Gastroesophageal sphincter (tissue), 4 donors: ENCODE results near the gene EML4. TPM values are rescaled to one million over a fixed set of nuclear protein-coding genes. Genes with fewer than 3 reads are reported as not detected.

Experiments used
- ATAC-seq: fragments of 150-250 bp; one replicate; pipeline ENCODE4 v1.9.1; 2016; ENCODE audit warnings: mild to moderate bottlenecking, moderate library complexity
- H3K27ac ChIP-seq, 4 donors: fragments of 200-600 bp; sonication (generic) in 3 of 4; 1 replicate in 3 of 4; 2 replicates in 1 of 4; pipeline ENCODE4 v1.5.1; 2016 to 2019
- H3K27me3 ChIP-seq: fragments of 200-600 bp; sonication (generic); one replicate; pipeline ENCODE4 v1.5.1; 2019
- H3K36me3 ChIP-seq, 2 donors: fragments of 200-600 bp; sonication (generic); one replicate each; pipeline ENCODE4 v1.5.1; 2019; ENCODE audit warnings: control low read depth in 1 of 2
- H3K4me1 ChIP-seq, 3 donors: fragments of 200-600 bp; sonication (generic); 1 replicate in 2 of 3; 2 replicates in 1 of 3; pipeline ENCODE4 v1.5.1; 2016 to 2019; ENCODE audit warnings: control low read depth in 2 of 3
- H3K4me3 ChIP-seq, 2 donors: fragments of 200-600 bp; sonication (generic); one replicate each; pipeline ENCODE4 v1.5.1; 2019; ENCODE audit warnings: mild to moderate bottlenecking in 1 of 2, moderate library complexity in 1 of 2
- H3K9me3 ChIP-seq, 3 donors: fragments of 200-600 bp; sonication (generic); one replicate each; pipeline ENCODE4 v1.5.1; 2017 to 2019; ENCODE audit warnings: control low read depth in 2 of 3
- CTCF ChIP-seq, 4 experiments: fragments of 200-600 bp in 2 of 4; fragments of 450-650 bp in 2 of 4; sonication (generic) in 1 of 4; IDR thresholded peaks; one replicate each; pipeline ENCODE4 v1.5.1; 2017 to 2019; ENCODE audit warnings: antibody characterized with exemption in 4 of 4, mild to moderate bottlenecking in 2 of 4, moderate library complexity in 2 of 4
- EP300 ChIP-seq: sonication (generic); formaldehyde crosslinking; IDR thresholded peaks from one replicate; pipeline ENCODE4 v1.6.1; 2017; ENCODE audit warnings: antibody characterized with exemption, mild to moderate bottlenecking
- POLR2A ChIP-seq, 2 donors: fragments of 450-650 bp; IDR thresholded peaks; one replicate each; pipeline ENCODE4 v1.6.1; 2017; ENCODE audit warnings: antibody characterized with exemption in 2 of 2, mild to moderate bottlenecking in 2 of 2, moderate library complexity in 1 of 2
- POLR2AphosphoS5 ChIP-seq: sonication (generic); formaldehyde crosslinking; IDR thresholded peaks from one replicate; pipeline ENCODE4 v1.6.1; 2017; ENCODE audit warnings: antibody characterized with exemption
- WGBS, 2 donors: methylation state at CpG; one replicate each; pipeline ENCODE4 v1.1.5; 2018; ENCODE audit warnings: low coverage in 1 of 2; 5-methylcytosine and 5-hydroxymethylcytosine counted together
- total RNA-seq, 4 donors: library from RNA; depleted of rRNA; stranded (reverse); fragments of >200 nt; gene quantifications; one replicate each; pipeline ENCODE4 v1.1.0, GENCODE V29; 2016

Gene EML4
- total RNA-seq, 4 donors from 2014 or later = 18.5 to 31.4 (median 23.7) TPM

- no peak for TF ChIP-seq POLR2A (IDR thresholded peaks at IDR 0.05)
- no peak for TF ChIP-seq CTCF (IDR thresholded peaks at IDR 0.05)
- TF ChIP-seq POLR2AphosphoS5 = no peak
- no peak for TF ChIP-seq EP300
- H3K9me3 ChIP-seq = no peaks in the 10 kb centered on the region
- H3K27me3 ChIP-seq = no peaks in the 10 kb centered on the region
- peak overlapping the region; percentile 74 to 95 for H3K4me3 ChIP-seq
- H3K36me3 ChIP-seq = peaks cover 0 to 3% of the 10 kb centered on the region in 2 donors
- no peak for ATAC-seq
- peaks cover 0 to 53% (median 14%) of the 10 kb centered on the region in 3 donors for H3K4me1 ChIP-seq
- 19 to 20% methylated on average over 10 to 12 of the region's 12 CpGs for WGBS, 2 donors
- H3K27ac ChIP-seq = peak overlapping the region in 3 of 4 donors; percentile 88 to 95 (median 92)
Measured at GRCh38 chr2:42359965-42360483, 190.9 kb downstream of the EML4 start.

GRCh38 chr2:42360493-42360889 is 191.3 kb downstream of the EML4 start:
- 1 to 6% methylated on average over 3 to 13 of the region's 15 CpGs for WGBS, 2 donors
- H3K27ac ChIP-seq = peak overlapping the region; percentile 58 to 95 (median 90)
- peak overlapping the region; percentile 74 to 95 for H3K4me3 ChIP-seq
- peaks cover 0 to 3% of the 10 kb centered on the region in 2 donors for H3K36me3 ChIP-seq
- peaks cover 0 to 53% (median 14%) of the 10 kb centered on the region in 3 donors for H3K4me1 ChIP-seq
- TF ChIP-seq POLR2A (IDR thresholded peaks at IDR 0.05) = no peak
- no peak for TF ChIP-seq POLR2AphosphoS5
- no peak for TF ChIP-seq CTCF (IDR thresholded peaks at IDR 0.05)
- TF ChIP-seq EP300 = no peak
- H3K27me3 ChIP-seq = no peaks in the 10 kb centered on the region
- no peaks in the 10 kb centered on the region for H3K9me3 ChIP-seq
- ATAC-seq = no peak

- WGBS, 2 donors = 0% methylated on average over 3 to 6 of the region's 61 CpGs
- no peaks in the 10 kb centered on the region for H3K27me3 ChIP-seq
- peak; percentile 76 for TF ChIP-seq POLR2AphosphoS5
- TF ChIP-seq CTCF (IDR thresholded peaks at IDR 0.05) = peak in 2 of 4 experiments; percentile 22 to 53
- TF ChIP-seq POLR2A (IDR thresholded peaks at IDR 0.05) = peak; percentile 53 to 55
- TF ChIP-seq EP300 = no peak
- H3K36me3 ChIP-seq = peaks cover 0 to 3% of the 10 kb centered on the region in 2 donors
- no peaks in the 10 kb centered on the region for H3K9me3 ChIP-seq
- peak within 1 kb of the TSS; percentile 58 to 95 (median 90) for H3K27ac ChIP-seq
- ATAC-seq = peak; percentile 99
- H3K4me1 ChIP-seq = peaks cover 0 to 50% (median 14%) of the 10 kb centered on the region in 3 donors
- H3K4me3 ChIP-seq = peak within 1 kb of the TSS; percentile 74 to 95
Measured at GRCh38 chr2:42360890-42361727, 192.0 kb downstream of the EML4 start, which contains the start of gene COX7A2L. COX7A2L (minus strand) TSS chr2:42361217; CDS start chr2:42361161, 56 bp downstream.

- 33 to 56% methylated on average over 2 to 3 of the region's 6 CpGs for WGBS, 2 donors
- Histone ChIP-seq H3K27me3 (no peaks in the 10 kb centered on the region), H3K9me3 (no peaks in the 10 kb centered on the region), H3K27ac (peak overlapping the region in 3 of 4 donors; percentile 88 to 95 (median 92)), H3K4me3 (peak overlapping the region; percentile 10 to 95), H3K36me3 (peaks cover 0 to under 1% of the 10 kb centered on the region in 2 donors), H3K4me1 (peaks cover 0 to 43% (median 14%) of the 10 kb centered on the region in 3 donors)
- TF ChIP-seq POLR2AphosphoS5 (no peak), EP300 (no peak), CTCF (IDR thresholded peaks at IDR 0.05) (no peak), POLR2A (IDR thresholded peaks at IDR 0.05) (no peak)
- ATAC-seq = no peak
Measured at GRCh38 chr2:42361728-42362283, 192.7 kb downstream of the EML4 start.
